OCI-LY7 (cell line): ENCODE measurements around the gene SCFD2.

ENCODE experiments used
- CTCF ChIP-seq: fragments of 200-600 bp; sonication (generic); conservative IDR thresholded peaks from 2 replicates; pipeline ENCODE4 v1.5.1; 2014; ENCODE audit warnings: mild to moderate bottlenecking, antibody characterized with exemption, low read length, moderate library complexity, mixed read lengths
- EZH2phosphoT487 ChIP-seq: fragments of 200-600 bp; sonication (generic); IDR thresholded peaks from 2 replicates; pipeline ENCODE4 v1.6.1; 2018; ENCODE audit warnings: low read depth, borderline replicate concordance, mild to moderate bottlenecking, mixed run types, antibody characterized with exemption, low read length, moderate library complexity, mixed read lengths

GRCh38 chr4:53064609-53065008, 301.3 kb downstream of the SCFD2 start:
- TF ChIP-seq CTCF (no peak), EZH2phosphoT487 (no peak)
